ENCODE data around the gene G6PC1.

G6PC1 gene

DNA sequence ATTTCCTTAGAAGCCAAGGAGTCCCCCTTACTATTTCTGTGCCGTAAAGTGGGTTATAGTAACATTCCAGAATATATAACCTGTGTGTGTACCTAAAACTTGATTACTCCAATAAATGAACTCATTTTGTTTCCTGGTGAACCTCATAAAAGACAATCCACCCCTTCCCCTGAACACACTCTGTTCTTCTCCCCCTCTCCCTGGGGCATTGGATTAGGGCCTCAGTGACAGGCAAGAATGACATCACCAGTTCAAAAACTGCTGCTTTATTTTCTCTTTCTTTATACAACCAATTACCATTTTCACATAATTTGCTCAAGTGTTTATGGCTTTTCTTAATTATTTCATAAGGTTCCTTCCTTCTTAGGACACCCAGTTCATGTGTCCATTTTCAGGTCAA is 46.2 kb downstream of the G6PC1 start:
- no peak for DNase-seq

DNA sequence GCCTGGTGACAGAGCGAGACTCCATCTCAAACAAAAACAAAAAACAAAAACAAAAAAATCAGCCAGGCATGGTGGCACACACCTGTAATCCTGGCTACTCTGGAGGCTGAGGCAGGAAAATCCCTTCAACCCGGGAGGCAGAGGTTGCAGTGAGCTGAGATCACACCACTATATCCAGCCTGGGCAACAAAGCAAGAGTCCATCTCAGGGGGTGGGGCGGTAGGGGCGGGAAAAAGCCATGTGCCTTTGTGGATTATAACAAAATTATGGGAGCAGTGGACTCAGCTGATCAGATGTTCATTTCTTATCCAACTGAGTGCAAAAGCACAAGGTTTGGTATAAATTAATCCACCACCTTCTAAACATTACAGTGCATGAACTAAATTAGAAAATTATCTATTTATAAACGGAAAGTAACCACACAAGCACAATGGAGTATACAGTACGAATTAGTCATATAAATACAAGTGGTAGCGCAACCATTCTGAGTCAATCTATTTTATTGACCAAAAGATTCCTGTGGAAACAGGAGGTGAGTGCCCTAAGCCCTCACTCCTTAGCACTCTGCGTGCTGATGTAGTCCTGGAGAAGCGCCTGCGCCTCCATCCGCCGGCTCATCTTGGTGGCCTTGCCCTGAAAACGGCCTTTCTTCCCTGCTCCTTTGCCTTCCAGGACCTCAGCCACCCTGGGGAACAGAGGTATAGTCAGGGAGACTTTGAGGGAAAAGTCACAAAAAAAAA is 49.6 kb downstream of the G6PC1 start:
- DNase-seq: no peak

Measured in DMS53 (cell line).